HS-5 (cell line): ENCODE measurements around the gene TMEM52.
A peak's percentile ranks its signal among the peaks of the same experiment; 100 is the strongest.
"Not testable (repeated sequence)": the region's sequence is repeated elsewhere in the genome, so short reads cannot be mapped to it uniquely, and the experiment has no call there.

ENCODE experiments used
- DNase-seq: peaks from one replicate; pipeline ENCODE4 v3.0.0-alpha.2; 2012; ENCODE audit warnings: low read depth

Gene TMEM52

GRCh38 chr1:1893997-1894353 is 25.1 kb downstream of the TMEM52 start:
- no peak for DNase-seq

GRCh38 chr1:1893291-1893985 is 25.6 kb downstream of the TMEM52 start:
- DNase-seq: no peak

GRCh38 chr1:1892763-1893120 is 26.3 kb downstream of the TMEM52 start:
- no peak for DNase-seq

GRCh38 chr1:1892079-1892762 is 26.9 kb downstream of the TMEM52 start:
- DNase-seq: no peak

GRCh38 chr1:1891349-1892078 is 27.6 kb downstream of the TMEM52 start:
- DNase-seq: no peak

GRCh38 chr1:1890506-1891348 is 28.4 kb downstream of the TMEM52 start, which contains the start of gene GNB1:
Gene GNB1, minus strand, starts transcription at chr1:1891087. Its CDS starts 65,634 bp downstream, at chr1:1825453.
- DNase-seq: peak; percentile 49

GRCh38 chr1:1889847-1890505 is 29.1 kb downstream of the TMEM52 start:
- no peak for DNase-seq

GRCh38 chr1:1889090-1889750 is 29.9 kb downstream of the TMEM52 start:
- no peak for DNase-seq

GRCh38 chr1:1883890-1884289 is 35.2 kb downstream of the TMEM52 start:
- not testable (repeated sequence) for DNase-seq

GRCh38 chr1:1883092-1883873 is 35.8 kb downstream of the TMEM52 start:
- no peak for DNase-seq

GRCh38 chr1:1881727-1882126 is 37.4 kb downstream of the TMEM52 start:
- DNase-seq: no peak

- no peak for DNase-seq
Measured at GRCh38 chr1:1880617-1881312, 38.3 kb downstream of the TMEM52 start.

- DNase-seq: no peak
Measured at GRCh38 chr1:1879942-1880341, 39.1 kb downstream of the TMEM52 start.

GRCh38 chr1:1877865-1878436 is 41.1 kb downstream of the TMEM52 start:
- DNase-seq: no peak

- DNase-seq: no peak
Measured at GRCh38 chr1:1876335-1876930, 42.6 kb downstream of the TMEM52 start.

- no peak for DNase-seq
Measured at GRCh38 chr1:1875932-1876331, 43.1 kb downstream of the TMEM52 start.

- DNase-seq: no peak
Measured at GRCh38 chr1:1874901-1875300, 44.2 kb downstream of the TMEM52 start.

- DNase-seq: no peak
Measured at GRCh38 chr1:1873186-1873585, 45.9 kb downstream of the TMEM52 start.
